T-helper 2 cell treated with Interferon-gamma antibody and Interleukin-4, amounts not matched to agents 5 μg/mL and 100 μg/mL, for 36 hours (primary cell): ENCODE data around the gene UBASH3B.

ENCODE experiments used
- DNase-seq: peaks from one replicate; pipeline ENCODE4 v3.0.0; 2021; ENCODE audit warnings: low spot score
- H3K27ac Mint-ChIP-seq: one replicate; pipeline ENCODE4 v1.8.0; 2021; ENCODE audit warnings: mild to moderate bottlenecking, mixed read lengths
- H3K27me3 Mint-ChIP-seq: one replicate; pipeline ENCODE4 v1.8.0; 2021; ENCODE audit warnings: low read depth, mixed read lengths
- H3K36me3 Mint-ChIP-seq: one replicate; pipeline ENCODE4 v1.8.0; 2021; ENCODE audit warnings: low read depth, mixed read lengths
- H3K4me1 Mint-ChIP-seq: one replicate; pipeline ENCODE4 v1.8.0; 2021; ENCODE audit warnings: low read depth, mixed read lengths
- H3K4me3 Mint-ChIP-seq: one replicate; pipeline ENCODE4 v1.8.0; 2022; ENCODE audit warnings: mild to moderate bottlenecking, moderate library complexity, mixed read lengths
- H3K9me3 Mint-ChIP-seq: one replicate; pipeline ENCODE4 v1.8.0; 2021; ENCODE audit warnings: mixed read lengths

UBASH3B gene

GRCh38 chr11:122677256-122677655 is 21.7 kb downstream of the UBASH3B start:
- Mint-ChIP-seq H3K4me3 (no peak overlapping the region), H3K9me3 (no peaks in the 10 kb centered on the region), H3K36me3 (no peaks in the 10 kb centered on the region), H3K27ac (no peak overlapping the region), H3K4me1 (peaks cover 15% of the 10 kb centered on the region), H3K27me3 (peaks cover 4% of the 10 kb centered on the region)
- DNase-seq, result no peak

GRCh38 chr11:122678406-122678805 is 22.9 kb downstream of the UBASH3B start:
- Mint-ChIP-seq H3K27ac (no peak overlapping the region), H3K9me3 (no peaks in the 10 kb centered on the region), H3K27me3 (peaks cover 4% of the 10 kb centered on the region), H3K4me1 (peaks cover 15% of the 10 kb centered on the region), H3K36me3 (no peaks in the 10 kb centered on the region), H3K4me3 (no peak overlapping the region)
- DNase-seq, result no peak

- Mint-ChIP-seq H3K4me3 (no peak overlapping the region), H3K27me3 (peaks cover 4% of the 10 kb centered on the region), H3K4me1 (peaks cover 19% of the 10 kb centered on the region), H3K9me3 (no peaks in the 10 kb centered on the region), H3K27ac (no peak overlapping the region), H3K36me3 (no peaks in the 10 kb centered on the region)
- no peak for DNase-seq
Observed at GRCh38 chr11:122679466-122679865, 23.9 kb downstream of the UBASH3B start.

DNA sequence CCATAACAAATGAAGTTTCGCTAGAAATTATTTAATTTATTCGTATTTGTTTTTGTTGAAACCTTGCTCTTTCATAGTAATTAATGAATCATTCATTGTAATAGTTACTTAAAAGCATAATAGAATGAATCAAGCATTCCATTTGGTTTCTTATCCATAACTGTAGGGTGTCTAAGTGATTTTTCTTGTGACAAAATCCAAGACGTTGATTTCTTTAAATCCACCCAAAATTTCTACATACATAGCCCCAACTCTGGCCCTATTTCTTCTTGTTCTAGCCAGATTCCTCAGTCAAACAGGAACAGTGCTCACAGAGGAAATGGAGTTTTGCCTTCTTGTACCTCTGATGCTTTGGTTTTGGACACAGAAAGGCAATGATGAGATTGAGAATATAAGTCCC is 25.5 kb downstream of the UBASH3B start:
- peaks cover 11% of the 10 kb centered on the region for H3K4me1 Mint-ChIP-seq
- peaks cover 4% of the 10 kb centered on the region for H3K27me3 Mint-ChIP-seq
- no peaks in the 10 kb centered on the region for H3K9me3 Mint-ChIP-seq
- no peak overlapping the region for H3K4me3 Mint-ChIP-seq
- no peaks in the 10 kb centered on the region for H3K36me3 Mint-ChIP-seq
- DNase-seq, result no peak
- H3K27ac Mint-ChIP-seq, result no peak overlapping the region

- Mint-ChIP-seq H3K9me3 (no peaks in the 10 kb centered on the region), H3K4me1 (peaks cover 9% of the 10 kb centered on the region), H3K27me3 (peaks cover 4% of the 10 kb centered on the region), H3K36me3 (no peaks in the 10 kb centered on the region), H3K27ac (no peak overlapping the region), H3K4me3 (no peak overlapping the region)
- no peak for DNase-seq
Observed at GRCh38 chr11:122681735-122682134, 26.2 kb downstream of the UBASH3B start.

DNA sequence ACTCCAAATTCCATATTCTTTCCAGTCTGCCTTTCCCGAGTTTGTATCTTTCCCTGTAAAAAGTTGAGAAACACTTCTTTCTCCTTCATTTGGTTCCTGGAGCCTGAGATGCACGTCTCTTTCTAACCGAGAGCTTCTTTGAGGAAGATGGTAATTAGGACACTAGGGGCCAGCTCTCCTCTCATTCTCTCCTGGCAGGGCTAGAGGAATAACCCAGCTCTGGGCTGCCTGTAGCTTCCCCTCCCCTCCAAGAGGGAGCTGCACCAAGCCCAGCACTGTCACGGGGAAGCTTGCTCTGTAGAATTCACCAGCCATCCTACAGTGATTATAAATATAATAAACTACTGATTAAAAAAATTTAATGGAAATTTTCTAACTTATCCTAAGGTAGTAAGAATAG is 26.9 kb downstream of the UBASH3B start:
- H3K36me3 Mint-ChIP-seq, result no peaks in the 10 kb centered on the region
- H3K9me3 Mint-ChIP-seq, result no peaks in the 10 kb centered on the region
- peaks cover 4% of the 10 kb centered on the region for H3K27me3 Mint-ChIP-seq
- H3K4me3 Mint-ChIP-seq, result no peak overlapping the region
- no peak overlapping the region for H3K27ac Mint-ChIP-seq
- no peak for DNase-seq
- peaks cover 6% of the 10 kb centered on the region for H3K4me1 Mint-ChIP-seq

DNA sequence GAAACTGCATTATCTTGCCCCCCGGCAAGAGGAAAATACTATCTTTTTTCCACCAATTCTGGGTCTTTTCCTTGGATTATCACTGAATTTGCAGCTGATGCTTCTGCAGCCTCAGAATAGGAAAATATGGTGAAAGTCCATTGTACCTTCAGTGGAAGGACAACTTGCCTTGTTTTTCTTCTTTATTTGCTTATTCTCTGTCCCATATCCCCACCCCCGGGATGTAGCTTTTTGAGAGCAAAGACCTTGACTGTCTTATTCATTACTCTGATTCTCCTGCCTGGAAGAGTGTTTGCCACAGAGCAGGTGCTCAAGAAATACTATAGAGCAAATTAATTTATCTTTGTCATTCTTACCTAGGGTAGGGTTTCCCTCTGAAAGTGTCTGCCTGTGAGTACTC is 29.5 kb downstream of the UBASH3B start:
- Mint-ChIP-seq H3K27ac (no peak overlapping the region), H3K27me3 (peaks cover 4% of the 10 kb centered on the region), H3K4me1 (peaks cover 14% of the 10 kb centered on the region), H3K4me3 (no peak overlapping the region), H3K9me3 (no peaks in the 10 kb centered on the region), H3K36me3 (no peaks in the 10 kb centered on the region)
- DNase-seq, result no peak

DNA sequence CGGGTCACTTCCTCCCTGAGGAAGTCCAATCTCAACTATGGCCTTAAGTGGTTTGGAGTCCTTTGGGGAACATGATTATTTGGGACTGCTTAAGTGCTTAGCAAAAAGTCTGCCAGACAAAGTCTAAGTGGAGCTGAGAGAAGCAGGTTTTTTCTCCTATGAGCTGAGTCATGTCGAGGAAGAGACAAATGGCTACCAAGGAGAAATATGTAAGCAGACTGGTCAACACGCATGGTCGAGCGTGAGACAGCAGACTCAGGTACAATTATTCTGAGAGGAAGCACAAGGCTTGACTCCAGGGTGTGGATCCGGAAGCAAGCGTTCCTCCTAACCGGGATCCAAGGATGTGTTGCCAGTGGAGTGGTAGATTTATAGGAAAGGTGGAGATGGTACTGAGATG is 30.6 kb downstream of the UBASH3B start:
- H3K9me3 Mint-ChIP-seq, result no peaks in the 10 kb centered on the region
- H3K4me3 Mint-ChIP-seq, result no peak overlapping the region
- no peak overlapping the region for H3K27ac Mint-ChIP-seq
- H3K36me3 Mint-ChIP-seq, result no peaks in the 10 kb centered on the region
- H3K4me1 Mint-ChIP-seq, result peaks cover 21% of the 10 kb centered on the region
- no peak for DNase-seq
- H3K27me3 Mint-ChIP-seq, result peaks cover 2% of the 10 kb centered on the region

GRCh38 chr11:122690384-122690783 is 34.9 kb downstream of the UBASH3B start:
- H3K27me3 Mint-ChIP-seq, result peaks cover 2% of the 10 kb centered on the region
- peaks cover 11% of the 10 kb centered on the region for H3K36me3 Mint-ChIP-seq
- DNase-seq, result no peak
- H3K4me3 Mint-ChIP-seq, result peak overlapping the region; percentile 67
- no peaks in the 10 kb centered on the region for H3K9me3 Mint-ChIP-seq
- peak overlapping the region; percentile 74 for H3K27ac Mint-ChIP-seq
- H3K4me1 Mint-ChIP-seq, result peaks cover 44% of the 10 kb centered on the region

DNA sequence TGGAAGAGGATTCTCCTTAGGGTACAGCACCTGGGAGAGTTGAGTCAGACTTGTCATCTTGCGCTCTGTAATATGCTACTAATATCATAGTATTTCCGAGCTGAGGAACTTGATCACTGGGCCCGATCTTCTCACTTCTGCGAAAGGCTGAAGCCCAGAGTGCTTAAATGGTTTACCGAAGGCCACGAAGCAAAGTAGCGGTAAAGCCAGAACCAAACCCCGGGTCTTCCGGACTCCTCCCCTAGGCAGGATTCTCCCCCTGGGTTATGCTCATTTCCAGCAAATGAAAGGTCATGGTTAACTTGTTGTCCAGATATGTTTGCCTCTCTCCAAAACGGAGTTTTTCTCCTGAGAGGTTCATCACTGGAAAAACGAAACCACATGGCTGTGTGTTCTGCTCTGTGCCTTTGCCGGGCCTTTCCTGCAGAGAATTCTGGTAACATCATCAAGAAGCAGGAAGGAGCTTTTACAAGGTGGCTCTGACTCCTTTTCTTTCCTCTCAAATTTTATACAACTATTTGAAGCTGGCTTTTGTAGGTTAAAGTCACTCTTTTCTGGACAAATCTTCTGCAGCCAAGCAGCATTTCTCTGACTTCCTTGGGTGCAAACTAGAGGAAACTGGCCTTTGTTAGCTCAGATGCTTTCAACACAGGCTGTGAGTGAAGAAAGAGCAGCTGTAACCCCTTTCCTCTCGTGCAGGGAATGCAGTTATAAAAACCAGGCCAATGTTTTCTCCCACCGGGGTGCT is 35.5 kb downstream of the UBASH3B start:
- Mint-ChIP-seq H3K4me3 (peak overlapping the region; percentile 67), H3K27ac (peak overlapping the region; percentile 74), H3K36me3 (peaks cover 13% of the 10 kb centered on the region), H3K9me3 (no peaks in the 10 kb centered on the region), H3K4me1 (peaks cover 48% of the 10 kb centered on the region), H3K27me3 (peaks cover 2% of the 10 kb centered on the region)
- no peak for DNase-seq

- H3K27ac Mint-ChIP-seq, result peak overlapping the region; percentile 49
- H3K27me3 Mint-ChIP-seq, result peaks cover 2% of the 10 kb centered on the region
- peak overlapping the region; percentile 21 for H3K4me3 Mint-ChIP-seq
- H3K4me1 Mint-ChIP-seq, result peaks cover 54% of the 10 kb centered on the region
- peaks cover 13% of the 10 kb centered on the region for H3K36me3 Mint-ChIP-seq
- DNase-seq, result no peak
- no peaks in the 10 kb centered on the region for H3K9me3 Mint-ChIP-seq
Observed at GRCh38 chr11:122691549-122692150, 36.1 kb downstream of the UBASH3B start.

- Mint-ChIP-seq H3K9me3 (no peaks in the 10 kb centered on the region), H3K36me3 (peaks cover 14% of the 10 kb centered on the region), H3K4me1 (peaks cover 61% of the 10 kb centered on the region), H3K27ac (no peak overlapping the region), H3K27me3 (peaks cover 2% of the 10 kb centered on the region), H3K4me3 (no peak overlapping the region)
- DNase-seq, result no peak
Observed at GRCh38 chr11:122692444-122692843, 36.9 kb downstream of the UBASH3B start.

- no peaks in the 10 kb centered on the region for H3K27me3 Mint-ChIP-seq
- no peak for DNase-seq
- peaks cover 75% of the 10 kb centered on the region for H3K4me1 Mint-ChIP-seq
- H3K36me3 Mint-ChIP-seq, result peaks cover 23% of the 10 kb centered on the region
- H3K9me3 Mint-ChIP-seq, result no peaks in the 10 kb centered on the region
- peak overlapping the region; percentile 44 for H3K27ac Mint-ChIP-seq
- no peak overlapping the region for H3K4me3 Mint-ChIP-seq
Observed at GRCh38 chr11:122695076-122695615, 39.6 kb downstream of the UBASH3B start.

DNA sequence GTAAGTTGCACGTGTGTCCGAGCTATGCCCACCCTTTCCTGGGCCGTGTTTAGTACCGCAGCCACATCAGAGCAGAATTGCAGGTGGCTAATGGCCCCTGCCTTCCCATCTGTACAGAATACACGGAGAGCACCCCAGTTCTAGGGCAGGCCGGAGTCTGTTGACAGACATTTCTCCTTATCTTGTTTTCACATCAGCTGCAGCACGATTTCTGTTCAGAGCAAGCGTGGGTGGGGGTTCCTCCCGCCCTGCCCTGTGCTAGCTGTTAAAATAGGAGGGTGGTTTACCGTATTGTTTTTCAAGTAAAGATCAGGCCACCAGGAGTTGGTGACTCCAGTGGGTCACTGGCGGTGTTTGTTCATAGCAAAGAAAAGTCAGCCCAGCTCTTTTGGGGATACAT is 41.1 kb downstream of the UBASH3B start:
- DNase-seq, result peak; percentile 86
- no peaks in the 10 kb centered on the region for H3K9me3 Mint-ChIP-seq
- H3K36me3 Mint-ChIP-seq, result peaks cover 23% of the 10 kb centered on the region
- H3K4me1 Mint-ChIP-seq, result peaks cover 69% of the 10 kb centered on the region
- peak overlapping the region; percentile 94 for H3K27ac Mint-ChIP-seq
- peaks cover under 1% of the 10 kb centered on the region for H3K27me3 Mint-ChIP-seq
- H3K4me3 Mint-ChIP-seq, result peak overlapping the region; percentile 79
